ENCODE results near the gene ZBTB18. TPM values are rescaled to one million over a fixed set of nuclear protein-coding genes. Genes with fewer than 3 reads are reported as not detected.

Gene ZBTB18
- polyA plus RNA-seq, 1 experiment, result 12.7 TPM

- CTCF ChIA-PET, result no interaction called here
- POLR2A ChIA-PET, result no interaction called here
- H3K4me3 ChIP-seq (ENCODE audit: low read depth, low read length), result no peak overlapping the region
These were observed 39.6 kb downstream of the ZBTB18 start for GRCh38 chr1:244090645-244091044.

GRCh38 chr1:244092293-244092963 is 41.3 kb downstream of the ZBTB18 start:
- Histone ChIP-seq H3K4me3 (ENCODE audit: low read depth, low read length) (no peak overlapping the region), H3K9me3 (ENCODE audit: control insufficient read depth, insufficient read depth, low read length) (no peaks in the 10 kb centered on the region), H3K27me3 (ENCODE audit: control insufficient read depth, insufficient read depth, low read length) (peaks cover 2% of the 10 kb centered on the region), H3K27ac (ENCODE audit: low read depth, low read length) (no peak overlapping the region)
- peak; percentile 33 for DNase-seq (ENCODE audit: low read depth, low spot score)
- CTCF ChIA-PET, result no interaction called here
- TF ChIP-seq, protein P1, sequence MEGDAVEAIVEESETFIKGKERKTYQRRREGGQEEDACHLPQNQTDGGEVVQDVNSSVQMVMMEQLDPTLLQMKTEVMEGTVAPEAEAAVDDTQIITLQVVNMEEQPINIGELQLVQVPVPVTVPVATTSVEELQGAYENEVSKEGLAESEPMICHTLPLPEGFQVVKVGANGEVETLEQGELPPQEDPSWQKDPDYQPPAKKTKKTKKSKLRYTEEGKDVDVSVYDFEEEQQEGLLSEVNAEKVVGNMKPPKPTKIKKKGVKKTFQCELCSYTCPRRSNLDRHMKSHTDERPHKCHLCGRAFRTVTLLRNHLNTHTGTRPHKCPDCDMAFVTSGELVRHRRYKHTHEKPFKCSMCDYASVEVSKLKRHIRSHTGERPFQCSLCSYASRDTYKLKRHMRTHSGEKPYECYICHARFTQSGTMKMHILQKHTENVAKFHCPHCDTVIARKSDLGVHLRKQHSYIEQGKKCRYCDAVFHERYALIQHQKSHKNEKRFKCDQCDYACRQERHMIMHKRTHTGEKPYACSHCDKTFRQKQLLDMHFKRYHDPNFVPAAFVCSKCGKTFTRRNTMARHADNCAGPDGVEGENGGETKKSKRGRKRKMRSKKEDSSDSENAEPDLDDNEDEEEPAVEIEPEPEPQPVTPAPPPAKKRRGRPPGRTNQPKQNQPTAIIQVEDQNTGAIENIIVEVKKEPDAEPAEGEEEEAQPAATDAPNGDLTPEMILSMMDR (IDR thresholded peaks at IDR 0.05; ENCODE audit: low read depth, low read length), result no peak
- POLR2A ChIA-PET, result no interaction called here

More at GRCh38 chr1:244090645-244091044, 39.6 kb downstream of the ZBTB18 start:
- no peak overlapping the region for H3K27ac ChIP-seq (ENCODE audit: low read depth, low read length)
- DNase-seq (ENCODE audit: low read depth, low spot score), result no peak
- peaks cover 4% of the 10 kb centered on the region; the same call in 1 of the 2 replicates for H3K9me3 ChIP-seq (ENCODE audit: control insufficient read depth, insufficient read depth, low read length)
- TF ChIP-seq, protein P1 (IDR thresholded peaks at IDR 0.05; ENCODE audit: low read depth, low read length), result no peak
- peaks cover 8% of the 10 kb centered on the region for H3K27me3 ChIP-seq (ENCODE audit: control insufficient read depth, insufficient read depth, low read length)

DNA sequence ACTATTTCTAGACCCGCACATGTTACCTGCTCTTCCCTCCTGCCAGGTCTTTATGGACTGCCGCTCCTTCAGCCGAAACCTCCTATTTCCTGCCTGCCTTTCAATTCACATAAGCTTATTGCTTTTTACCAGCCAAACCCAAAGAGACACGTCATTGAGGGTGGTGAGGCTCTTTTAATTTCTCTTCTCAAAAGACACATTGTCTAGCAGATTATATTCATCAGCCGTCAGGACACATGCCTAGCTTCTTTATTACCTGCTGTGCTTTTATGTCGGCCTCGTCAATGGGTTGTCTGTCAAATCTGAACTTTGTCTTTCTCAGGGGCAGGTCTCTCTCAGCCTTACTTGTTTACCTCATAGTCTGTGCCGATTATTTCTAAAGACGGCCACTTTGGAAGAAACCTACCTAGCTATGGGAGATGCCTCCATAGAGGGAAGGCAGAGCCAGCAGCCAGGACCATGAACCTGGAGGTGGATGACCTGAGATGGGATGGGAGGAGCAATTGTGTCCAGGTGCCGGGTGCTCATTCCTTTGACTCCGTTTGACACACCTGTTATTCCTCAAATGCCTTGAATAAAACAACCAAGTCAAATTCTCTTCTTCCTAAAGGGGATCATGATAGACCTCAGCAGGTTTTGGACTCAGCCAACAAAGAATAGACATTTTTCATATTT is 42.0 kb downstream of the ZBTB18 start:
- TF ChIP-seq, protein P1 (IDR thresholded peaks at IDR 0.05; ENCODE audit: low read depth, low read length), result no peak
- no peaks in the 10 kb centered on the region for H3K9me3 ChIP-seq (ENCODE audit: control insufficient read depth, insufficient read depth, low read length)
- CTCF ChIA-PET, result no interaction called here
- POLR2A ChIA-PET, result no interaction called here
- no peak overlapping the region for H3K4me3 ChIP-seq (ENCODE audit: low read depth, low read length)
- peaks cover 2% of the 10 kb centered on the region for H3K27me3 ChIP-seq (ENCODE audit: control insufficient read depth, insufficient read depth, low read length)
- H3K27ac ChIP-seq (ENCODE audit: low read depth, low read length), result no peak overlapping the region
- DNase-seq (ENCODE audit: low read depth, low spot score), result no peak

- H3K27ac ChIP-seq (ENCODE audit: low read depth, low read length), result no peak overlapping the region
- ChIA-PET CTCF (no interaction called here), POLR2A (no interaction called here)
- no peak overlapping the region for H3K4me3 ChIP-seq (ENCODE audit: low read depth, low read length)
- DNase-seq (ENCODE audit: low read depth, low spot score), result no peak
- H3K27me3 ChIP-seq (ENCODE audit: control insufficient read depth, insufficient read depth, low read length), result no peaks in the 10 kb centered on the region
- H3K9me3 ChIP-seq (ENCODE audit: control insufficient read depth, insufficient read depth, low read length), result peaks cover 5% of the 10 kb centered on the region; the same call in 1 of the 2 replicates
- TF ChIP-seq, protein P1 (IDR thresholded peaks at IDR 0.05; ENCODE audit: low read depth, low read length), result no peak
These were observed 43.9 kb downstream of the ZBTB18 start for GRCh38 chr1:244094880-244095528.

DNA sequence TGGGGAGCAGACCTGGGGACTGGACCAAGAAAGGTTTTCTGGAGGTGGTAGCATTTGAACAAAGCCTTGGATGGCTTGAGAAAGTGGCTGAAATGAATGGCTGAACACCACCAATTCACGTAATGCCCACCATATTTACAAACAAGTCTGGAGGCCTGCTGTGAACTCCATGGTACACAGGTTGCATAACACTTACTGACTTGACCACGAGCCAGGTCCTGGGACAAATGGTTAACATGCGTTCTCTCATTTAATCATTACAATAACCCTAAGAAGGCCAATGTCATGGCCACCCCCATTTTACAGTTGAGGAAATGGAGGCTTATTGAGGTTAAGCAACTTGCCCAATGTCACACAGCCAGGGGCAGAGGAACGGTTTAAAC is 44.4 kb downstream of the ZBTB18 start:
- H3K9me3 ChIP-seq (ENCODE audit: control insufficient read depth, insufficient read depth, low read length), result peaks cover 5% of the 10 kb centered on the region; the same call in 1 of the 2 replicates
- no peak overlapping the region for H3K27ac ChIP-seq (ENCODE audit: low read depth, low read length)
- CTCF ChIA-PET, result no interaction called here
- POLR2A ChIA-PET, result no interaction called here
- no peaks in the 10 kb centered on the region for H3K27me3 ChIP-seq (ENCODE audit: control insufficient read depth, insufficient read depth, low read length)
- DNase-seq (ENCODE audit: low read depth, low spot score), result no peak
- no peak overlapping the region for H3K4me3 ChIP-seq (ENCODE audit: low read depth, low read length)
- TF ChIP-seq, protein P1 (IDR thresholded peaks at IDR 0.05; ENCODE audit: low read depth, low read length), result no peak

Measured in AG04450 (cell line).